Activated naive CD4-positive, alpha-beta T cell treated with anti-CD3 and anti-CD28 coated beads for 36 hours (primary cell): ENCODE measurements around the gene SLC38A3. TPM values are rescaled to one million over a fixed set of nuclear protein-coding genes. Genes with fewer than 3 reads are reported as not detected.
"Not testable (repeated sequence)": the region's sequence is repeated elsewhere in the genome, so short reads cannot be mapped to it uniquely, and the experiment has no call there.

Source experiments
- CTCF ChIA-PET: fragments of 350-600 bp; sonication (Branson Sonifier 250); formaldehyde crosslinking; loops from one replicate; lab custom pipeline; 2021; ENCODE audit warnings: antibody characterized with exemption; lab: Charles Lee
- DNase-seq: peaks from one replicate; pipeline ENCODE4 v3.0.0-alpha.2; 2020
- H3K27ac Mint-ChIP-seq: one replicate; pipeline ENCODE4 v1.8.0; 2021; ENCODE audit warnings: mild to moderate bottlenecking, mixed read lengths
- H3K27me3 Mint-ChIP-seq: one replicate; pipeline ENCODE4 v1.8.0; 2021; ENCODE audit warnings: low read depth, mixed read lengths
- H3K36me3 Mint-ChIP-seq: one replicate; pipeline ENCODE4 v1.8.0; 2021; ENCODE audit warnings: low read depth, mixed read lengths
- H3K4me1 Mint-ChIP-seq: one replicate; pipeline ENCODE4 v1.8.0; 2021; ENCODE audit warnings: low read depth, mixed read lengths
- H3K4me3 Mint-ChIP-seq: one replicate; pipeline ENCODE4 v1.8.0; 2021; ENCODE audit warnings: mild to moderate bottlenecking, moderate library complexity, mixed read lengths
- H3K9me3 Mint-ChIP-seq: one replicate; pipeline ENCODE4 v1.8.0; 2021; ENCODE audit warnings: mixed read lengths
- intact Hi-C: fragments of 100-400 bp; cut with micrococcal nuclease; formaldehyde crosslinking; loops from one replicate; pipeline ENCODE4 v1.15.1; 2023
- total RNA-seq, 2 experiments: library from RNA; stranded (reverse); gene quantifications; one replicate each; pipeline ENCODE4 v1.2.3, GENCODE V29; 2021

SLC38A3 gene
- total RNA-seq, 2 experiments from 2014 or later, result not detected

GRCh38 chr3:50241163-50241562 lies 36.1 kb downstream of the SLC38A3 start:
- peaks cover 77% of the 10 kb centered on the region for H3K4me1 Mint-ChIP-seq
- DNase-seq, result no peak
- peaks cover 10% of the 10 kb centered on the region for H3K36me3 Mint-ChIP-seq
- no peaks in the 10 kb centered on the region for H3K9me3 Mint-ChIP-seq
- H3K27ac Mint-ChIP-seq, result peak overlapping the region; percentile 95
- CTCF ChIA-PET, result interaction anchor here (0.7 to 4.1 kb wide), 4 partner anchors 11 to 47 kb away, joined by 3 to 38 read pairs (median 4); no protein-coding TSS in a partner anchor
- H3K4me3 Mint-ChIP-seq, result no peak overlapping the region
- no peaks in the 10 kb centered on the region for H3K27me3 Mint-ChIP-seq
- intact Hi-C loops, result no loop called here

- Mint-ChIP-seq H3K27ac (peak overlapping the region; percentile 95), H3K4me3 (no peak overlapping the region), H3K4me1 (peaks cover 83% of the 10 kb centered on the region), H3K36me3 (peaks cover 6% of the 10 kb centered on the region), H3K27me3 (no peaks in the 10 kb centered on the region), H3K9me3 (no peaks in the 10 kb centered on the region)
- intact Hi-C loops, result no loop called here
- DNase-seq, result peak; percentile 18
- CTCF ChIA-PET, result interaction anchor here (0.7 to 4.1 kb wide), 4 partner anchors 10 to 48 kb away, joined by 3 to 38 read pairs (median 4); no protein-coding TSS in a partner anchor
These were observed 36.8 kb downstream of the SLC38A3 start for GRCh38 chr3:50241713-50242380.

GRCh38 chr3:50242381-50242770 lies 37.3 kb downstream of the SLC38A3 start:
- peak; percentile 69 for DNase-seq
- intact Hi-C loops, result no loop called here
- CTCF ChIA-PET, result interaction anchor here (0.7 to 4.1 kb wide), 3 partner anchors 15 to 54 kb away, joined by 3 to 38 read pairs (median 10); no protein-coding TSS in a partner anchor
- H3K4me3 Mint-ChIP-seq, result peak overlapping the region; percentile 55
- H3K4me1 Mint-ChIP-seq, result peaks cover 88% of the 10 kb centered on the region
- no peaks in the 10 kb centered on the region for H3K9me3 Mint-ChIP-seq
- peaks cover 4% of the 10 kb centered on the region for H3K36me3 Mint-ChIP-seq
- H3K27me3 Mint-ChIP-seq, result no peaks in the 10 kb centered on the region
- H3K27ac Mint-ChIP-seq, result peak overlapping the region; percentile 95

GRCh38 chr3:50242851-50243542 lies 37.9 kb downstream of the SLC38A3 start:
- H3K4me3 Mint-ChIP-seq, result peak overlapping the region; percentile 55
- peak overlapping the region; percentile 95 for H3K27ac Mint-ChIP-seq
- H3K36me3 Mint-ChIP-seq, result peaks cover 1% of the 10 kb centered on the region
- H3K9me3 Mint-ChIP-seq, result no peaks in the 10 kb centered on the region
- H3K27me3 Mint-ChIP-seq, result no peaks in the 10 kb centered on the region
- peaks cover 89% of the 10 kb centered on the region for H3K4me1 Mint-ChIP-seq
- CTCF ChIA-PET, result interaction anchor here (0.5 to 4.1 kb wide), 8 partner anchors 13 to 162 kb away, joined by 3 to 38 read pairs (median 4); no protein-coding TSS in a partner anchor
- DNase-seq, result peak; percentile 74
- intact Hi-C loops, result no loop called here

- intact Hi-C loops, result no loop called here
- CTCF ChIA-PET, result interaction anchor here (0.5 to 4.1 kb wide), 9 partner anchors 13 to 162 kb away, joined by 3 to 38 read pairs (median 4); no protein-coding TSS in a partner anchor
- peaks cover 87% of the 10 kb centered on the region for H3K4me1 Mint-ChIP-seq
- H3K9me3 Mint-ChIP-seq, result no peaks in the 10 kb centered on the region
- no peak overlapping the region for H3K4me3 Mint-ChIP-seq
- no peaks in the 10 kb centered on the region for H3K27me3 Mint-ChIP-seq
- DNase-seq, result no peak
- peak overlapping the region; percentile 95 for H3K27ac Mint-ChIP-seq
- peaks cover 2% of the 10 kb centered on the region for H3K36me3 Mint-ChIP-seq
These were observed 38.4 kb downstream of the SLC38A3 start for GRCh38 chr3:50243543-50243895.

- H3K4me1 Mint-ChIP-seq, result peaks cover 81% of the 10 kb centered on the region
- H3K36me3 Mint-ChIP-seq, intact Hi-C loops, H3K27me3 Mint-ChIP-seq, H3K9me3 Mint-ChIP-seq, DNase-seq: not testable (repeated sequence)
- CTCF ChIA-PET, result interaction anchor here (0.5 to 4.1 kb wide), 5 partner anchors 9 to 19 kb away, joined by 3 to 38 read pairs (median 5); partner anchors contain the start of gene GNAI2
- H3K27ac Mint-ChIP-seq, result peak overlapping the region; percentile 95
- peak overlapping the region; percentile 15 for H3K4me3 Mint-ChIP-seq
These were observed 39.7 kb downstream of the SLC38A3 start for GRCh38 chr3:50244813-50245212.

GRCh38 chr3:50245251-50245745 lies 40.2 kb downstream of the SLC38A3 start:
- Mint-ChIP-seq H3K9me3 (no peaks in the 10 kb centered on the region), H3K4me1 (peaks cover 81% of the 10 kb centered on the region), H3K4me3 (peak overlapping the region; percentile 81), H3K27ac (peak overlapping the region; percentile 95), H3K36me3 (peaks cover 2% of the 10 kb centered on the region), H3K27me3 (no peaks in the 10 kb centered on the region)
- no peak for DNase-seq
- intact Hi-C loops, result no loop called here
- CTCF ChIA-PET, result interaction anchor here (0.5 kb wide), 1 partner anchor 19 kb away, joined by 3 read pairs; no protein-coding TSS in a partner anchor

GRCh38 chr3:50245831-50246516 lies 40.9 kb downstream of the SLC38A3 start:
- peaks cover 2% of the 10 kb centered on the region for H3K36me3 Mint-ChIP-seq
- peak overlapping the region; percentile 81 for H3K4me3 Mint-ChIP-seq
- H3K4me1 Mint-ChIP-seq, result peaks cover 82% of the 10 kb centered on the region
- no peaks in the 10 kb centered on the region for H3K9me3 Mint-ChIP-seq
- peak; percentile 97 for DNase-seq
- no peaks in the 10 kb centered on the region for H3K27me3 Mint-ChIP-seq
- intact Hi-C loops, result loop anchor here (1.0 to 2.0 kb wide), 6 partner anchors 11 to 53 kb away; partner anchors contain the start of genes HYAL3 and NAA80
- peak overlapping the region; percentile 95 for H3K27ac Mint-ChIP-seq
- CTCF ChIA-PET, result interaction anchor here (0.8 to 4.9 kb wide), 25 partner anchors 7 to 167 kb away, joined by 3 to 119 read pairs (median 5); partner anchors contain the start of genes GNAI2, HYAL3, IFRD2 and NAA80

- intact Hi-C loops, result loop anchor here (1.0 to 2.0 kb wide), 6 partner anchors 11 to 52 kb away; partner anchors contain the start of genes HYAL3 and NAA80
- peaks cover 82% of the 10 kb centered on the region for H3K4me1 Mint-ChIP-seq
- no peaks in the 10 kb centered on the region for H3K27me3 Mint-ChIP-seq
- peak; percentile 94 for DNase-seq
- H3K9me3 Mint-ChIP-seq, result no peaks in the 10 kb centered on the region
- peaks cover 5% of the 10 kb centered on the region for H3K36me3 Mint-ChIP-seq
- CTCF ChIA-PET, result interaction anchor here (0.8 to 4.9 kb wide), 25 partner anchors 8 to 167 kb away, joined by 3 to 119 read pairs (median 5); partner anchors contain the start of genes GNAI2, HYAL3, IFRD2 and NAA80
- peak overlapping the region; percentile 95 for H3K27ac Mint-ChIP-seq
- peak overlapping the region; percentile 81 for H3K4me3 Mint-ChIP-seq
These were observed 41.5 kb downstream of the SLC38A3 start for GRCh38 chr3:50246517-50246954.

- H3K27me3 Mint-ChIP-seq, result no peaks in the 10 kb centered on the region
- CTCF ChIA-PET, result interaction anchor here (1.2 to 4.9 kb wide), 4 partner anchors 12 to 54 kb away, joined by 3 to 119 read pairs (median 31); partner anchors contain the start of gene LSMEM2
- DNase-seq, result no peak
- peaks cover 8% of the 10 kb centered on the region for H3K36me3 Mint-ChIP-seq
- intact Hi-C loops, result no loop called here
- no peak overlapping the region for H3K4me3 Mint-ChIP-seq
- peaks cover 65% of the 10 kb centered on the region for H3K4me1 Mint-ChIP-seq
- H3K27ac Mint-ChIP-seq, result peak overlapping the region; percentile 95
- H3K9me3 Mint-ChIP-seq, result no peaks in the 10 kb centered on the region
These were observed 43.3 kb downstream of the SLC38A3 start for GRCh38 chr3:50248387-50248786.

GRCh38 chr3:50249457-50249856 lies 44.4 kb downstream of the SLC38A3 start:
- no peak overlapping the region for H3K4me3 Mint-ChIP-seq
- H3K27ac Mint-ChIP-seq, result no peak overlapping the region
- no peaks in the 10 kb centered on the region for H3K27me3 Mint-ChIP-seq
- intact Hi-C loops, result no loop called here
- peaks cover 55% of the 10 kb centered on the region for H3K4me1 Mint-ChIP-seq
- peaks cover 8% of the 10 kb centered on the region for H3K36me3 Mint-ChIP-seq
- CTCF ChIA-PET, result interaction anchor here (0.9 to 4.9 kb wide), 2 partner anchors 11 to 97 kb away, joined by 3 to 38 read pairs; no protein-coding TSS in a partner anchor
- H3K9me3 Mint-ChIP-seq, result no peaks in the 10 kb centered on the region
- no peak for DNase-seq
